NCI-H2227 (cell line): ENCODE data around the gene ARHGEF9.
"Not testable (repeated sequence)": the region's sequence is repeated elsewhere in the genome, so short reads cannot be mapped to it uniquely, and the experiment has no call there.

ENCODE experiments used
- DNase-seq: peaks from one replicate; lab custom pipeline; 2025; ENCODE audit not compliant: unreplicated experiment; lab: John Stamatoyannopoulos, UW

Gene ARHGEF9

GRCh38 chrX:63784902-63785707 is at the start of gene ARHGEF9:
ARHGEF9 (minus strand) TSS chrX:63785214; CDS start chrX:63785145, 69 bp downstream.
- DNase-seq: peak; percentile 35

- not testable (repeated sequence) for DNase-seq
These were observed 40.4 kb upstream of the ARHGEF9 start for GRCh38 chrX:63825446-63825845.

GRCh38 chrX:63818156-63818555 is 33.1 kb upstream of the ARHGEF9 start:
- DNase-seq: no peak

- no peak for DNase-seq
These were observed 32.7 kb upstream of the ARHGEF9 start for GRCh38 chrX:63817696-63818095.

GRCh38 chrX:63812823-63813222 is 27.8 kb upstream of the ARHGEF9 start:
- DNase-seq: no peak

- DNase-seq: no peak
These were observed 25.7 kb upstream of the ARHGEF9 start for GRCh38 chrX:63810746-63811145.

- peak; percentile 17 for DNase-seq
These were observed 24.2 kb upstream of the ARHGEF9 start for GRCh38 chrX:63809173-63809572.

- not testable (repeated sequence) for DNase-seq
These were observed 10.4 kb upstream of the ARHGEF9 start for GRCh38 chrX:63795406-63795805.

- DNase-seq: no peak
These were observed 660 bp upstream of the ARHGEF9 start for GRCh38 chrX:63785708-63786040.

- DNase-seq: no peak
These were observed 590 bp downstream of the ARHGEF9 start for GRCh38 chrX:63784346-63784901.

GRCh38 chrX:63782515-63782914 is 2.5 kb downstream of the ARHGEF9 start:
- DNase-seq: no peak

GRCh38 chrX:63768760-63769159 is 16.3 kb downstream of the ARHGEF9 start:
- DNase-seq: no peak

- DNase-seq: no peak
These were observed 19.3 kb downstream of the ARHGEF9 start for GRCh38 chrX:63765712-63766111.

- no peak for DNase-seq
These were observed 20.1 kb downstream of the ARHGEF9 start for GRCh38 chrX:63764946-63765345.

GRCh38 chrX:63761639-63762038 is 23.4 kb downstream of the ARHGEF9 start:
- no peak for DNase-seq

GRCh38 chrX:63758011-63758410 is 27.0 kb downstream of the ARHGEF9 start:
- no peak for DNase-seq

- no peak for DNase-seq
These were observed 29.1 kb downstream of the ARHGEF9 start for GRCh38 chrX:63755892-63756291.

GRCh38 chrX:63754860-63755579 is 30.0 kb downstream of the ARHGEF9 start:
- peak; percentile 93 for DNase-seq

GRCh38 chrX:63754136-63754859 is 30.7 kb downstream of the ARHGEF9 start:
- DNase-seq: no peak

GRCh38 chrX:63751481-63751880 is 33.5 kb downstream of the ARHGEF9 start:
- no peak for DNase-seq

GRCh38 chrX:63750811-63751210 is 34.2 kb downstream of the ARHGEF9 start:
- peak; percentile 20 for DNase-seq
